GM19238 (cell line): ENCODE data around the gene PARD3B.

Source experiments
- DNase-seq: peaks from one replicate; pipeline ENCODE4 v3.0.0; 2011; ENCODE audit warnings: low spot score; ENCODE audit not compliant: insufficient read length

PARD3B gene

GRCh38 chr2:205555566-205556230 lies 1010.4 kb downstream of the PARD3B start:
- no peak for DNase-seq

GRCh38 chr2:205556357-205556756 lies 1011.1 kb downstream of the PARD3B start:
- DNase-seq = no peak

GRCh38 chr2:205556841-205557539 lies 1011.7 kb downstream of the PARD3B start:
- no peak for DNase-seq

- DNase-seq = no peak
These were observed 1012.6 kb downstream of the PARD3B start for GRCh38 chr2:205557873-205558272.

- DNase-seq = no peak
These were observed 1016.2 kb downstream of the PARD3B start for GRCh38 chr2:205561441-205561840.

GRCh38 chr2:205563646-205564045 lies 1018.4 kb downstream of the PARD3B start:
- DNase-seq = no peak

- no peak for DNase-seq
These were observed 1019.3 kb downstream of the PARD3B start for GRCh38 chr2:205564346-205565141.

- no peak for DNase-seq
These were observed 1019.9 kb downstream of the PARD3B start for GRCh38 chr2:205565142-205565522.

- DNase-seq = no peak
These were observed 1021.4 kb downstream of the PARD3B start for GRCh38 chr2:205566606-205567168.

- DNase-seq = no peak
These were observed 1023.3 kb downstream of the PARD3B start for GRCh38 chr2:205568620-205569019.

- no peak for DNase-seq
These were observed 1025.4 kb downstream of the PARD3B start for GRCh38 chr2:205570648-205571047.

- no peak for DNase-seq
These were observed 1026.2 kb downstream of the PARD3B start for GRCh38 chr2:205571360-205571959.

GRCh38 chr2:205574001-205574400 lies 1028.7 kb downstream of the PARD3B start:
- DNase-seq = no peak

GRCh38 chr2:205579335-205579734 lies 1034.1 kb downstream of the PARD3B start:
- DNase-seq = no peak

- no peak for DNase-seq
These were observed 1035.1 kb downstream of the PARD3B start for GRCh38 chr2:205580212-205580987.

- no peak for DNase-seq
These were observed 1037.1 kb downstream of the PARD3B start for GRCh38 chr2:205582366-205582765.

- DNase-seq = no peak
These were observed 1040.4 kb downstream of the PARD3B start for GRCh38 chr2:205585449-205586383.

GRCh38 chr2:205586626-205587025 lies 1041.4 kb downstream of the PARD3B start:
- no peak for DNase-seq

GRCh38 chr2:205589479-205589878 lies 1044.2 kb downstream of the PARD3B start:
- no peak for DNase-seq

GRCh38 chr2:205590759-205591158 lies 1045.5 kb downstream of the PARD3B start:
- no peak for DNase-seq
